SK-N-SH treated with all-trans-retinoic acid at 6 μM for 48 hours (cell line): ENCODE measurements around the gene MTF1.

Experiments
- GLIS3 ChIP-seq: fragments of 250-450 bp; sonication (Bioruptor Pico); IDR thresholded peaks from 2 replicates; pipeline ENCODE4 v1.5.0; 2020; ENCODE audit warnings: mild to moderate bottlenecking, moderate library complexity
- OSR1 ChIP-seq: fragments of 250-450 bp; sonication (Bioruptor Pico); IDR thresholded peaks from 2 replicates; pipeline ENCODE4 v1.8.0; 2022; ENCODE audit warnings: moderate library complexity, mild to moderate bottlenecking, inconsistent platforms
- POU6F1 ChIP-seq: fragments of 250-450 bp; sonication (Bioruptor Pico); IDR thresholded peaks from 2 replicates; pipeline ENCODE4 v1.8.0; 2021; ENCODE audit warnings: low read depth, mild to moderate bottlenecking, moderate library complexity, borderline replicate concordance
- ZNF70 ChIP-seq: fragments of 450-650 bp; formaldehyde crosslinking; IDR thresholded peaks from 2 replicates; pipeline ENCODE4 v1.5.0; 2020; ENCODE audit warnings: mild to moderate bottlenecking, moderate library complexity

GRCh38 chr1:37763791-37764413 is 95.5 kb downstream of the MTF1 start:
- TF ChIP-seq GLIS3 (CRISPR knock-in tag), result no peak
- no peak for TF ChIP-seq OSR1 (CRISPR knock-in tag)
- no peak for TF ChIP-seq ZNF70 (CRISPR knock-in tag)
- TF ChIP-seq POU6F1 (CRISPR knock-in tag), result no peak
